Hepatocyte (in vitro differentiated cells): ENCODE results near the gene CARS2. TPM values are rescaled to one million over a fixed set of nuclear protein-coding genes. Genes with fewer than 3 reads are reported as not detected.

Experiments
- DNase-seq: peaks from one replicate; pipeline ENCODE4 v3.0.0-alpha.2; 2016; ENCODE audit warnings: low spot score
- H2AFZ ChIP-seq: fragments of 200-600 bp; sonication (generic); 2 replicates; pipeline ENCODE4 v1.6.0; 2016; ENCODE audit warnings: antibody characterized with exemption, mild to moderate bottlenecking
- H3K27ac ChIP-seq: fragments of 200-600 bp; sonication (generic); 2 replicates; pipeline ENCODE4 v1.5.1; 2016; ENCODE audit warnings: mild to moderate bottlenecking
- H3K27me3 ChIP-seq: fragments of 200-600 bp; sonication (generic); 2 replicates; pipeline ENCODE4 v1.6.1; 2016
- H3K36me3 ChIP-seq: fragments of 200-600 bp; sonication (generic); replicated peaks from 2 replicates; pipeline ENCODE4 v1.5.1; 2016; ENCODE audit warnings: low read depth; ENCODE audit not compliant: insufficient read depth
- H3K4me1 ChIP-seq: fragments of 200-600 bp; sonication (generic); 2 replicates; pipeline ENCODE4 v1.5.1; 2016; ENCODE audit warnings: mild to moderate bottlenecking, moderate library complexity; ENCODE audit not compliant: insufficient read depth
- H3K4me2 ChIP-seq: fragments of 200-600 bp; sonication (generic); 2 replicates; pipeline ENCODE4 v1.6.0; 2016
- H3K4me3 ChIP-seq: fragments of 200-600 bp; sonication (generic); 2 replicates; pipeline ENCODE4 v1.5.1; 2016; ENCODE audit warnings: mild to moderate bottlenecking
- H3K79me2 ChIP-seq: fragments of 200-600 bp; sonication (generic); 2 replicates; pipeline ENCODE4 v1.6.0; 2017; ENCODE audit warnings: mild to moderate bottlenecking
- H3K9me2 ChIP-seq: fragments of 200-600 bp; sonication (generic); replicated peaks from 2 replicates; pipeline ENCODE4 v1.6.0; 2017; ENCODE audit warnings: mild to moderate bottlenecking; ENCODE audit not compliant: insufficient read depth
- H3K9me3 ChIP-seq: fragments of 200-600 bp; sonication (generic); 2 replicates; pipeline ENCODE4 v1.5.1; 2016; ENCODE audit warnings: low read depth, mild to moderate bottlenecking
- H4K20me1 ChIP-seq: fragments of 200-600 bp; sonication (generic); 2 replicates; pipeline ENCODE4 v1.6.0; 2016; ENCODE audit warnings: mild to moderate bottlenecking; ENCODE audit not compliant: insufficient read depth, poor library complexity, severe bottlenecking
- CTCF ChIP-seq: fragments of 200-600 bp; sonication (generic); IDR thresholded peaks from 2 replicates; pipeline ENCODE4 v1.5.1; 2016; ENCODE audit warnings: antibody characterized with exemption, mild to moderate bottlenecking; ENCODE audit not compliant: poor library complexity
- EZH2 ChIP-seq: fragments of 200-600 bp; sonication (generic); IDR thresholded peaks from 2 replicates; pipeline ENCODE4 v1.6.1; 2016; ENCODE audit warnings: antibody characterized with exemption, mild to moderate bottlenecking, borderline replicate concordance
- EZH2phosphoT487 ChIP-seq: fragments of 200-600 bp; sonication (generic); IDR thresholded peaks from one replicate; pipeline ENCODE4 v1.6.1; 2018; ENCODE audit warnings: antibody characterized with exemption, mild to moderate bottlenecking, low read depth, moderate library complexity; ENCODE audit not compliant: unreplicated experiment, severe bottlenecking
- WGBS: methylation state at CpG from one replicate; pipeline ENCODE4 v1.1.6; 2016; ENCODE audit warnings: low lambda C conversion rate; ENCODE audit errors: missing lambda C conversion rate; 5-methylcytosine and 5-hydroxymethylcytosine counted together
- polyA plus RNA-seq: library from polyadenylated mRNA; unstranded; fragments of >200 nt; fragmentation: Nextera tagmentation; extraction: Ambion mirVana; gene quantifications from 2 replicates; pipeline ENCODE4 v1.2.1, GENCODE V29; 2016
- total RNA-seq: library from RNA; depleted of rRNA; stranded (reverse); fragments of >200 nt; gene quantifications from 2 replicates; pipeline ENCODE4 v1.2.3, GENCODE V29; 2014

Gene CARS2
- total and polyA plus RNA-seq, 2 experiments from 2014 or later: 72.9 to 105 TPM

DNA sequence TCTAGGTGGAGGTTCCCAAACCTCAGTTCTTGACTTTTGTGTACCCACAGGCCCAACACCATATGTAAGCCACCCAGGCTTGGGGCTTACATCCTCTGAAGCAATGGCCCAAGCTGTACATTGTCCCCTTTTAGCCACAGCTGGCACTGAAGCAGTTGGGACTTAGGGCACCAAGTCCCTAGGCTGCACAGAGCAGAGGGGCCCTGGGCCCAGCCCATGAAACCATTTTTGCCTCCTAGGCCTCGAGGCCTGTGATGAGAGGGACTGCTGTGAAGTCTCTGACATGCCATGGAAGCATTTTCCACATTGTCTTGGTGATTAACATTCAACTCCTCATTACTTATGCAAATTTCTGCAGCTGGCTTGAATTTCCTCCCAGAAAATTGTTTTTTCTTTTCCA lies 37.8 kb upstream of the CARS2 start:
- Histone ChIP-seq H3K9me3 (no peaks in the 10 kb centered on the region), H3K36me3 (no peaks in the 10 kb centered on the region), H3K27ac (no peak overlapping the region), H3K9me2 (no peaks in the 10 kb centered on the region), H3K4me3 (no peak overlapping the region), H3K4me1 (peaks cover 9% of the 10 kb centered on the region), H2AFZ (no peak overlapping the region), H3K4me2 (no peak overlapping the region), H3K27me3 (no peaks in the 10 kb centered on the region), H4K20me1 (no peaks in the 10 kb centered on the region), H3K79me2 (no peaks in the 10 kb centered on the region)
- DNase-seq: no peak
- TF ChIP-seq CTCF (no peak), EZH2phosphoT487 (no peak), EZH2 (no peak)
- WGBS: 100% methylated on average over 1 of the region's 1 CpG

GRCh38 chr13:110737555-110737954 lies 31.6 kb upstream of the CARS2 start:
- Histone ChIP-seq H2AFZ (no peak overlapping the region), H4K20me1 (no peaks in the 10 kb centered on the region), H3K9me3 (no peaks in the 10 kb centered on the region), H3K4me1 (no peaks in the 10 kb centered on the region), H3K27me3 (no peaks in the 10 kb centered on the region), H3K79me2 (no peaks in the 10 kb centered on the region), H3K4me3 (no peak overlapping the region), H3K4me2 (no peak overlapping the region), H3K36me3 (no peaks in the 10 kb centered on the region), H3K27ac (no peak overlapping the region), H3K9me2 (no peaks in the 10 kb centered on the region)
- DNase-seq: no peak
- TF ChIP-seq EZH2 (no peak), CTCF (no peak), EZH2phosphoT487 (no peak)

DNA sequence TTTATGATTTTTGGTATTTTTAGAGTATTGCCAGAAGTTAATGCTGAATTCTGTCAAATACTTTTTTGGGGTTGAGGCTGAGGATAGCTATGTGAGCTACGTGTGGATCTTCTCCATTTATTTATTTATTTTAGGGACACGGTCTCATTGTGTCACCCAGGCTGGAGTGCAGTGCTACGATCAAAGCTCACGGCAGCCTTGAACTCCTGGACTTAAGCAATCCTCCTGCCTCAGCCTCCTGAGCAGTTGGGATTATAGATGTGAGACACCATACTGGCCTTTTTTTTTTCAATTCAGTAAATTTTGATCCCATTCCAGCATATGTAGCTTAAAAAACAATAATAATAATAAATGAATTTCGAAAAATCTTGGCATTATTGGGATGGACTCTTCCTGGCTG lies 28.6 kb upstream of the CARS2 start:
- TF ChIP-seq EZH2: no peak
- no peak for TF ChIP-seq CTCF
- TF ChIP-seq EZH2phosphoT487: no peak
- Histone ChIP-seq H4K20me1 (no peaks in the 10 kb centered on the region), H3K9me2 (no peaks in the 10 kb centered on the region), H3K27me3 (no peaks in the 10 kb centered on the region), H3K4me2 (no peak overlapping the region), H3K4me3 (no peak overlapping the region), H2AFZ (no peak overlapping the region), H3K79me2 (no peaks in the 10 kb centered on the region), H3K9me3 (no peaks in the 10 kb centered on the region), H3K27ac (no peak overlapping the region), H3K4me1 (no peaks in the 10 kb centered on the region), H3K36me3 (no peaks in the 10 kb centered on the region)
- WGBS: 91% methylated on average over 5 of the region's 5 CpGs
- DNase-seq: no peak

GRCh38 chr13:110731072-110731471 lies 25.2 kb upstream of the CARS2 start:
- no peak overlapping the region for H3K4me2 ChIP-seq
- no peaks in the 10 kb centered on the region for H3K36me3 ChIP-seq
- H3K79me2 ChIP-seq: no peaks in the 10 kb centered on the region
- H2AFZ ChIP-seq: no peak overlapping the region
- 96% methylated on average over 3 of the region's 3 CpGs for WGBS
- H3K27ac ChIP-seq: no peak overlapping the region
- H3K27me3 ChIP-seq: no peaks in the 10 kb centered on the region
- no peak for DNase-seq
- no peaks in the 10 kb centered on the region for H4K20me1 ChIP-seq
- H3K4me1 ChIP-seq: no peaks in the 10 kb centered on the region
- TF ChIP-seq EZH2 (no peak), CTCF (no peak), EZH2phosphoT487 (no peak)
- H3K9me2 ChIP-seq: no peaks in the 10 kb centered on the region
- H3K4me3 ChIP-seq: no peak overlapping the region
- H3K9me3 ChIP-seq: no peaks in the 10 kb centered on the region
